IPS-18c (cell line): Measurements from ENCODE around the gene FAM171A1.

ENCODE experiments used
- H3K4me3 ChIP-seq: 2 replicates; pipeline ENCODE4 v1.7.0; 2013; ENCODE audit warnings: low read depth, mild to moderate bottlenecking, low read length, moderate library complexity; ENCODE audit not compliant: insufficient read depth
- H3K9me3 ChIP-seq: one replicate; pipeline ENCODE4 v1.6.1; 2013; ENCODE audit warnings: mild to moderate bottlenecking, low read length, moderate library complexity; ENCODE audit not compliant: control insufficient read depth, insufficient read depth

The FAM171A1 gene

DNA sequence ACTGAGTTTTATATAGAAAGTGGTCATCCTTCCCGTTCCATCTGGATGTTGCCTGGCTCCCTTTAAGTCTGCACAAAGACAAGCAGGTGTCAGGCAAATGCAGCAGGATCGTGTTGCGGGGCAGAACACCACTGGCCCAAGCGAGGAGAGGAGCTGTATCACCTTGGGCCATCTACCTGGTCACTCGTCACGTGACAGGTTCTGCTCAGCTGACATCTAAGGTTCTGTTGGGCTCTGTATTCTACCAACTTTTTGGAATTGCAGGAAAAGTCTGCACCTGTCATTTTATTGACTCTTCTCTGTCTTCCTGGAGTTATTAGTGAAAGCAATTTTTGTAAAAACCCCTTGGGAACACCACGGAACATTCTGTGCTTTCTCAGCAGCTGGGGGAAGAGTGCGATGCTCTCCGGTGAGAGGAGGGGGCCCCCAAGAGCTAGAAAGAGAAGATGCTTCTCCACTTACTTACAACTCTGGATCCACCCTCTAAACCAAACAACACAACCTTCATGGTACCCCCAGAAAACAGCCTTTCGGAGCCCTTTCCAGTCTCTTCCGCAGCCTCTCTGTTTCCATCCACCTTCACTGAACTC lies 119.2 kb downstream of the FAM171A1 start:
- no peak overlapping the region for H3K4me3 ChIP-seq
- H3K9me3 ChIP-seq, result peaks cover 2% of the 10 kb centered on the region

DNA sequence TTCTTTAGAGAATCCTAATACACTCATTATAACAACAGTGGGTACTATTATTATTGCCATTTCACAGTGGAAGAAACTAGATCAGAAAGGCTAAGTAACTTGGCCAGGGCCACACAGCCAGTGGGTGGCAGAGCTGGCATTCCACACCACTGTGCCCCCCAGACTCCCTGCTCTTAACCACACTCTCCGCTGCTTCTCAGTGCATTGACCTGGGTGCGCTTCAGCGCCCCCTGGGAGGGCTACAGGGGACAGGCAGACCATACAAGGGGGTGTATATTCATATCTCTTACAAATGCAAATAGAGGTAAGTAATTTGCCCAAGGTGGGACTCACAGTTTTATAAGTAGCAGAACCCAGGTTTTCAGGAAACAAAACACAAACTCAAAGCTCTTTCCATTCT lies 125.6 kb downstream of the FAM171A1 start:
- Histone ChIP-seq H3K4me3 (no peak overlapping the region), H3K9me3 (no peaks in the 10 kb centered on the region)

DNA sequence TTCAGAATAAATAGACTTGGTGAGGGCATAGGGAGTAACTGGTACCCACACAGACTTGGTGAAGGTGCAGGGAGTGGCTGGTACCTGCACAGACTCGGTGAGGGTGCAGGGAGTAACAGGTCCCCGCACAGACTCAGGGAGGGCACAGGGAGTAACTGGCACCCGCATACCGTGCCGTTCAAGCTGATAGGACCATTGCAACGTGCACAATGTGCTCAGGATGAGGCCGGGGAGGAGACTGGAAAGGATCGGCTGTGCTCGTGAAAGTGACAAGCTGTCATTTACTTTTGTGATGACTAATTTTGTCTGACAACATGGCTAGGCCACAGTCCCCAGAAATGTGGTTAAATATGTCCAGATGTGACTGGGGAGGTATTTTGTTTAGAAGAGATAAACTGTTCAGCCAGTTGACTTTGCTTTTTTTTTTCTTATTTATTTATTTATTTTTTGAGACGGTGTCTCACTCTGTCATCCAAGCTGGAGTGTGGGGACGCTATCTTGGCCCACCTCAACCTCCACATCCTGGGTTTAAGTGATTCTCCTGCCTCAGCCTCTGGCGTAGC lies 126.4 kb downstream of the FAM171A1 start:
- Histone ChIP-seq H3K9me3 (no peaks in the 10 kb centered on the region), H3K4me3 (no peak overlapping the region)

- no peaks in the 10 kb centered on the region for H3K9me3 ChIP-seq
- H3K4me3 ChIP-seq, result no peak overlapping the region
These were observed 128.7 kb downstream of the FAM171A1 start for GRCh38 chr10:15242261-15242840.

DNA sequence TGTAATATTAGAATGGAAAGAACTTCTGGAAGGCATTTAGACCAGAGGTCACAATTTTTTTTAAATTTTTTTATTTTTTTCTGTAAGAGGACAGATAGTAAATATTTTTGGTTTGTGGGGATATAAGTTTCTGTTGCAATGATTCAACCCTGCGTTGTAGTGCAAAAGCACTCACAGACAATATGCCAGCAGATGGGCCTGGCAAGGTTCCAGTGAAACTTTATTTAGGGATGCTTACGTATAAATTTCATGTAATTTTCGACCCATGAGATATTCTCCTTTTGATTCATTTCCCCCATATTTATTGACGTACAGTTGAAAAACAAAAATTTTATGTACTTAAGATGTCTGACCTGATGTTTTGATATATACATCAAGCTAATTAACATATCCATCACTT lies 129.8 kb downstream of the FAM171A1 start:
- no peaks in the 10 kb centered on the region for H3K9me3 ChIP-seq
- H3K4me3 ChIP-seq, result no peak overlapping the region

DNA sequence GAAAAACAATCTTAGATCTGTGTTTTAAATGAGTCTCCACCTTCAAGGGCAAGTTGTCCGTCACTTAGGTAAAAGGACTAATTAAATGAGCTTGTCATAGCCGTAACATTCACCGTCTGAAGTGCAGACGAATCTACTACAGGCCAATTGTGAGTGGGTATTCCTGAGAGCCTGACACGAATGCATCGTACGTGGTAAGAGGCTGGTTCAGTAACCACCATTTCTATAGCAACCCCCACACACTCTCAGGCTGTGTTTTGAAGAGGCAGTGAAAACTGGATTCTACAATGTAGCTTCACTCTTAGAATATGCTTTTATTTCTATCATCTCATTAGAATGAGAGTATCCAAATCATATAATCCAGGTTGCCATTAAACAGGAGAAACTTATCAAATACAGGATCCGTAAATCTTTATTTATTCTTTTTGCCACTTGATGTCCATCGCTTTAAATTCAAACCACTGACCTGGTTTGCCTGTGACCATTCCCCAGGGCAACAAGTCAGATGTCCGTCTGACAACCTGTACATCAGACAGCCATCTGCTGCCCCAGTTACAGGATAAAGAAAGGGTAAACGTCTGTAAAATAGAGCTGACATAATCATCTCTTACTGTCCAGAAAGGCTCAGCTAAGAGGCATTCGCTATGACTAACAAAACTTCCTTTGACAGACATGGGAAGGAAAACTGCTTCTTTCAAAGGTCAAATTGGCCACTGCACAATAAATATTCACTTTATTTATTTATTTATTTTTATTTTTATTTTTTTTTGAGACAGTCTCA lies 132.3 kb downstream of the FAM171A1 start:
- H3K9me3 ChIP-seq, result no peaks in the 10 kb centered on the region
- no peak overlapping the region for H3K4me3 ChIP-seq

DNA sequence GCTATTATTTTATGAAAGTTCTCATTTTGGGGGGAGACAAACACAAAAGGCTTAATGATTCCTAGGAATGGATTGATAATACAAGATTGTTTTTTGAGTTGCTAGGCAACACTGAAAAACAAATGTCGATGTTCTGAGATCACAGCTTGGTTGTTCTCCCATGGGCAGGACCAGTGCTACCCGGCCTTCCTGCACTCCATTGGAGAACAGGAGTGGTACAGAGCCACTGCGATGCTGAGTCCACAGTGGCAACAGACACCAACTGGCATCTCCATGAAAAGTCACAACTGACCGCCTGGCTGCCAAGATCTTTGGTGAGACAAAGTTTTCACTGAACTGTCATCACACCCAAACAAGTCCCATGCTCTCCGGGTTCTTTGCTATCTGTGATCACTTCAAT lies 133.7 kb downstream of the FAM171A1 start:
- Histone ChIP-seq H3K9me3 (no peaks in the 10 kb centered on the region), H3K4me3 (no peak overlapping the region)

DNA sequence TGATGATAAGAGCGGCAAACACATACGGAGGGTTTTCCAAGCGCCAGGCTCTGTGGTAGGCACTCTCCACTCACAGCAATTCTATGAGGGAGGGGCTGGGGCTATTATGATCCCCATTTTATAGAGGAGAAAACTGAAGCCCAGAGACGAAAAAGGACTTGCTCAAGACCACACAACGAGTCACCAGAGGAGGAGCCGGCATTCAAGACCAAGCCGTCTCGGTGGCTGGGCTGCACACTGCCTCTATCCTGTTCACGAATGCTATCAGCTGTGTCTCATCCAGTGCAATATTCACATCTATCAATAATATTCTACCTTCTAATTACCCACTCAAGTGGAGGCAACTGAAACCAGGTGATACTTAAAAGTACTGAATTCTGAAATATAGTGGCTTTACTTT lies 134.7 kb downstream of the FAM171A1 start:
- H3K4me3 ChIP-seq, result no peak overlapping the region
- H3K9me3 ChIP-seq, result no peaks in the 10 kb centered on the region

DNA sequence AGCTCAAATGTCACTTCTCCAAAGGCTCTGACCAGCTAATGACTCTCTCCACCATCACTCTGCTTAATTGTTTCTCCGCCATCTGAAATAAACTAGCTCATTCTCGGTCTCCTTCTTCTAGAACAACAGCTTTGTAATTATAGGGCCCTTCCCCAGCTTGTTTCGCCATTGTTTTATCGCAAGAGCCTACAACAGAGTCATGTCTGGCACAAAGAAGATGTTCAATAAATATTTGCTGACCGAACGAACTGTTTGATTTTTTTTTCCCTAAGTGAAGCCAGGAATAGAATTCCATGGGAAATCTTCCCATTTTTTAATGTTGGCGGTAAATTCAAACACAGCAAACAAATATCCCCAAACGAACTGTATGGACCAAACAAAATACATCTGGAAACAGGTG lies 138.8 kb downstream of the FAM171A1 start:
- no peak overlapping the region for H3K4me3 ChIP-seq
- H3K9me3 ChIP-seq, result no peaks in the 10 kb centered on the region

DNA sequence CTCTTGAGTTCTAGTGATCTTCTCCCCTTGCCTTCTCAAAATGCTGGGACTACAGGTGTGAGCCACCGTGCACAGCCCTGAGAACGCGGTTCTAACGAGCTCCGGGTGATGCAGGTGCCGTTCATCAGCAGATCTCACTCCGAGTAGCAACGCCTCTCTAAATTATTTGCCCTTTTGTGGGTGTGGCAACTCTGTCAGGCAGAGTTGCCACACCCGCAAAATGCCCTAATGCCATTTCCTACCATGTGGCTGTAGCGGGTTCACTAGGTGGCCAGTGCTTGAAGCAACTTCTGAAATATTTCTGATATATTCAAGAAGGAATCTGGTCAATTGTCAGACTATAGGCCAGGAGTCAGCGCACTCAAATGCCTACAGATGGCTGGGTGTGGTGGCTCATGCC lies 139.7 kb downstream of the FAM171A1 start:
- H3K4me3 ChIP-seq, result no peak overlapping the region
- no peaks in the 10 kb centered on the region for H3K9me3 ChIP-seq

DNA sequence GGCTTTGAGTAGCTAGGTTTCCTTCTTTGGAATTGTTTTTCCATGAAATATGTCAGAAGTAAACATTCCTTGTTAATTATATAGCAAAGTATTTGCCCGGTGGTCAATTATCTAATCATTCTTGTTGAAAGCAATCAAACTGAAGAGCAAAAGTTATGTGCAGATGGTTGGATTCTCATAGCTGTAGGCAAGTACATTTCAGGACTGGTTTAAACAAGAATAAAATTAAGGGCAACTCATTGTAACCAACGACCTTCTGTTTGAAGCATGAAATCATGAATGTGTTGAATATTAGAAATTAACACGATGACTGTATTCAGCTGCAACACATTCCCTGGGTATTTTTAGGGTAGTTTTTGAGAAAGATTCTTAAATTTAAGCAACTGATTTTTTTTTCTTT lies 140.8 kb downstream of the FAM171A1 start:
- H3K4me3 ChIP-seq, result no peak overlapping the region
- no peaks in the 10 kb centered on the region for H3K9me3 ChIP-seq

DNA sequence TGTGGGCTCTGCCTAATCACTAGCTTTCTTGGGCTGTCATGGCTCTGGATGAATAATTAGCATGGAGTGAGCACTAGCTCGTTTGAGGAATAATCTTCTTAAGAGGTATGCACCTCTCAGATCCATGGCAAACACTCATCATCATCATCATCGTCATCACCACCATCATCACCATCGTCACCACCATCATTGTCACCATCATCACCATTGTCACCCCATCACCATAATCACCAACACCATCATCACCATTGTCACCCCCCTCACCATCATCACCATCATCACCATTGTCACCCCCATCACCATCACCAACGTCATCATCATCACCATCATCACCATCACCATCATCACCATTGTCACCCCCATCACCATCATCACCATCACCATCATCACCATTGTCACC lies 141.8 kb downstream of the FAM171A1 start:
- Histone ChIP-seq H3K4me3 (no peak overlapping the region), H3K9me3 (no peaks in the 10 kb centered on the region)

- Histone ChIP-seq H3K4me3 (no peak overlapping the region), H3K9me3 (no peaks in the 10 kb centered on the region)
These were observed 142.7 kb downstream of the FAM171A1 start for GRCh38 chr10:15228426-15228825.

DNA sequence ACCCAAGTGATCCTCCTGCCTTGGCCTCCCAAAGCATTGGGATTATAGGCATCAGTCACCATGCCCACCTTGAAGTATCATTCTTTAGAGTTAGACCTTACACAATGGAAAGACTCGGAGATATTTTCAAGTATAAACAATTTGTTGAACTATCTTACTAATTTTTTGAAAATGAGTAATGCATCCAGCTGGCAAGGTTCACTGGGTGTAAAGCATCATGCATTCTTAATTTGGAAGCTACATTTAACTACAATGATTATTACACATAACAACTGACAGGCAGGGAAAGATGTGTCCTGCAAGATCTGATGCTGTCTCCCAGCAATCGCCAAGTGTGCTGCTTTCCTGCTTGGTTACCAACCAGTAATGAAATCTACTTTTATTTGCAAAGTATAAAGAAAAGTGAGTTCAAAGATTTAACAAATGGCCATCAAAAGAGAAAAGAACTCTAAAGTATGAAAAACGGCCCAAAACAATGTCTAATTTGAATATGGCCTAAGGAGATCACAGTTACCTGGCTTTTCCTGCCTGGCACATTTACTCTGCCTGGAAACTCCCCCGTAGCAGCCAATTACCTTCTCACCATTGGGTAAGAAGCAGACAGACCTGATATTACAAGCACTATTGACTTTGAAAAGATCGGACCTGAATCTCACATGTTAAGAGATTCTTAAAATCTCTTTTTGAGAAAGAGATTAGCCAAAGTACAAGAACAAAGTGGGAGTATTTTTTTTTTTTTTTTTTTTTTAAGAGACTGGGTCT lies 143.3 kb downstream of the FAM171A1 start:
- H3K4me3 ChIP-seq, result no peak overlapping the region
- no peaks in the 10 kb centered on the region for H3K9me3 ChIP-seq

- H3K9me3 ChIP-seq, result no peaks in the 10 kb centered on the region
- H3K4me3 ChIP-seq, result no peak overlapping the region
These were observed 145.6 kb downstream of the FAM171A1 start for GRCh38 chr10:15225511-15225910.

GRCh38 chr10:15224948-15225347 lies 146.1 kb downstream of the FAM171A1 start:
- H3K4me3 ChIP-seq, result no peak overlapping the region
- H3K9me3 ChIP-seq, result no peaks in the 10 kb centered on the region

DNA sequence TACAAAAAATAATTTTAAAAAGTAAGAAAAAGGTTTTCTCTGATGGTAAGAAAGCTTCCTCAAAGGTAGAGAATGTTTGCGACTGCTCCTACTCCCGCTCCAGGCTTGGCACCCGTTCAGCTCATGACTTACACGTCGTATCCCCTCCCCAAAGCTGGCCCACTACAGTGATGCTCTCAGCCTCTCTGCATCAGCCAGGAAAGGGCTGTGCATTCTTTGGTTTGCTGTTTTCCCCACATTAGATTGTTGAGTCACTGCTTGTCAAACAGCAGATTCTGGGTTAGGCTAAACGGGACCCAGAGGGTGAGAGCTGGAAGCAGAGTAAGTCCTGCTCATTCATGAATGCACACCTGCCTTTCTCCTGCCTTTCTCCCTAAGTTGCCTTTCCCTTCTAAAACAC lies 147.9 kb downstream of the FAM171A1 start:
- no peaks in the 10 kb centered on the region for H3K9me3 ChIP-seq
- H3K4me3 ChIP-seq, result no peak overlapping the region

DNA sequence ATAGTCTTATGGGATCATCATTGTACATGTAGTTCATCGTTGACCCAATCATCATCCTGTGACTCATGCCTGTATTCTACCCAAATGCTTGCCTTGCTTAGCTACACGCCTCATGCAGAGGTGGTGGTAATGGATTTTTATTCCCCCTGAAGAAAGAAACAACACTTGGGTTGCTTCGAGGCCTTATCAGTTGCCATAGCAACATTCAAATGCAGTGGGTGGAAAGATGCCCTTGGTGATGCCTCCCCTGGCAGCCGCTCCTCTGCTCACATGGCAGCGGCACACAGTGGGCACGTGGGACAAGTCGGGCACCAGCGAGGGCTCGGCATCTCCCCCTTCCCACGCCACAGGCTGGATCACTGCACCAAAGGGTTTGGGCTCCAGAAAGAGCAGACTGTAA lies 148.6 kb downstream of the FAM171A1 start:
- no peak overlapping the region for H3K4me3 ChIP-seq
- H3K9me3 ChIP-seq, result no peaks in the 10 kb centered on the region
